RPMI7951 (cell line): Measurements from ENCODE around the gene PLXNA4. TPM values are rescaled to one million over a fixed set of nuclear protein-coding genes. Genes with fewer than 3 reads are reported as not detected.

ENCODE experiments used
- DNase-seq: peaks from one replicate; pipeline ENCODE4 v3.0.0-alpha.2; 2012; ENCODE audit warnings: low read depth
- total RNA-seq: library from RNA; depleted of rRNA; stranded (reverse); fragments of >200 nt; shearing (Covaris generic); gene quantifications from 2 replicates; pipeline ENCODE4 v1.2.3, GENCODE V29; 2014

PLXNA4 gene
- total RNA-seq, 1 experiment from 2014 or later, result 1.4 TPM

DNA sequence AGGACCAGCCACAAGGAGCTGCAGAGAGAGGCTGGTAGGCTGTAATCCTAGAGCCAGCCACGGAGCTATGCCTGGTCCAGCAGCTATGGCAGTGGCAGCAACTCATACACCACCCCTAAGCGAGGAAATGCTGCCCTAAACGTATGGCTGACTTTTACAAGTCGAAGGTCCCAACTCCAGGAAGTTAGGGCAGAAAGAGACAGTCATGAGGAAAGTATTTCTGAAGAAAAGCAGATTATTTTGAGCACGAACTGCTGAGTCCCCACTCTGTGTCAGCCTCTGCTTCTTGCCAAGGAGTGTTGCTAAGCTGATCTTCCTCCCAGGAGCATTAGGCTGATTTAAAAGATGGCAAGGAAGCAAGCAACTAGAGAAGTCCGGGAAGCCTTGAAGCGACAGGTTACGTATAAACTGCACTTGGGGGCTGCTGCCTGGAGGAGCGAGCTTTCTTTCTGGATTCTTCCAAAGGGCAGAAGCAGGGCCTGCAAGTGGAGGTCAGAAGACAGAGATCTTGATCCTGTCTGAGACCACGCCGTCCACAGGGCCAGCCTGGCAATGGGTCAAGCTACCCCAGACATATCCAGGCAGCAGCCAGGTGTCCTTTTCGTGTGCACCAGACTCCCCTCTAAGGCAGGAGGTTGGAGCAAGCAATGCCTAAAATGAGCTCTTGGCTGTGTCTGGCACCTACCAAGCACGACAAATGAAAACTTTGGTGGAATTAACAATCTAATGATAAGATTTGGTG lies 39.4 kb downstream of the PLXNA4 start:
- DNase-seq, result peak; percentile 54

DNA sequence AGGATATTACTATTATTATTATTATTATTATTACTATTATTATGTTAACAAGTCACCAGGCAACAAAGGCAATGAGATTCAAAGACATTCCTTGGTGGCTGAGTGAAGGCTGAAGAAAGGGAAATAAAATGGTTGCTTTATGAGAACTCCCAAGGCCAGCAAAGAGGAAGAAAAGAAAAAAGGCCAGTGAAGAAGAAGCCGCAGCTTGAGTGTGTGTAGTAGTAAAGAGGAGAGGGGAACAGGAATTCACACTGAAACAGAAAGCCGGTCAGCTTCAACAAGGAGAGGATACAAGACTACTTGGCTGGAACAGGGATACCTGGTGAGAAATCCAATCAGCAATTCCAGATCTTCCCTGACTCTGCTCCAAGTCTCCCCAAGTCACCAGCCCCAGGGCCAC lies 42.4 kb downstream of the PLXNA4 start:
- no peak for DNase-seq

DNA sequence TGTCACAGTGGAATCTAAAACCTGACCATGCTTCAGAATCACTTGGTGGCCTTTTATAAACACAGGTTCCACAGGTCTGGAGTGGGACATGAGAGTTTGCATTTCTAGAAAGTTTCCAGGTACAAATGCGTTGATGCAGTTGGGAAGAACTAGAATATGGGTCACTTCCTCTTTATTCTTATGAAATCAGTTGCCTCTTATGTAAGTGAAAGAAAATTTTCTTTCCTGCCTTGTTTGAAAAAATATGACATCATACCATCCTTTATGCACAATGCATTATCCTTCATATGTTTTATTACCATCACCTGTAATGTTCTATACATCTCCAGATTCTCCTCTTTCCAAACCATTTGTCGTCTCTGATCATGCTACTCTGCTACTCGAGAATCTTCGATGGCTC lies 44.0 kb downstream of the PLXNA4 start:
- DNase-seq, result no peak

DNA sequence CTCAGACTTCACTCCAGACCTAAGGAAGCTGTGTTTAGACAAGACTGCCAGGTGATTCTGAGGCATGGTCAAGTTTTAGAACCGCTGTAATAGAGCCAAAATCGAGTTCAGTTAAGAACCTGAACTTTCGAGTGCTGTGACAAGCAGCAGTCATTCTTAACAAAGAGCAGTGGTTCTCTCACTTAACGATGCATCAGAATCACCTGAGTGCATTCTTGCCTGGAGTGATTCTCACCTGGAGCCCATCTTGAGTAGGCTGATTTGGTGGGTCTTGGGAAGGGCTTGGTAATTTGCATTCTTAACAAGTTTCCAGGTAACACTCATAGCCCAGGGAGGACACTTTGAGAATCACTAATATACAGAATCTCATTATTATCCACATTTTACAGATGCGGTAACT lies 44.7 kb downstream of the PLXNA4 start:
- no peak for DNase-seq

DNA sequence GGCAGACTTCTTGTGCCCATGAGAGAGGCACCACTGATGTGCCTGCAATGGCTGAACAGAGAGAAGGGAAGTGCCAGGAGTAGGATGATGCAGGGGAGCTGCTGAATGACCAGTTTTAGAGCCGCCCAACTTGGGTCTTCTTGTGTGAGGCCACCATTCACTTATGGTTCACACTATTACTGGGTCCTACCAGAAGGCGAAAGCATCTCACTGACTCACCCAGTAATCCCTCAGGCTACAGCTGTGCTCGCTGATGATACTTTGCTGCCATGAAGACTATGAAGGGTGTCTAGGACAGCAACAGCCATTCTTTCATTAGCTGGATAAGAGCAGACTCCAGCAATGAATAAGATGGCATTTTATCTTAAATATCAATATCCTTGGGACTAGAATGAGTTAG lies 47.6 kb downstream of the PLXNA4 start:
- DNase-seq, result peak; percentile 72

DNA sequence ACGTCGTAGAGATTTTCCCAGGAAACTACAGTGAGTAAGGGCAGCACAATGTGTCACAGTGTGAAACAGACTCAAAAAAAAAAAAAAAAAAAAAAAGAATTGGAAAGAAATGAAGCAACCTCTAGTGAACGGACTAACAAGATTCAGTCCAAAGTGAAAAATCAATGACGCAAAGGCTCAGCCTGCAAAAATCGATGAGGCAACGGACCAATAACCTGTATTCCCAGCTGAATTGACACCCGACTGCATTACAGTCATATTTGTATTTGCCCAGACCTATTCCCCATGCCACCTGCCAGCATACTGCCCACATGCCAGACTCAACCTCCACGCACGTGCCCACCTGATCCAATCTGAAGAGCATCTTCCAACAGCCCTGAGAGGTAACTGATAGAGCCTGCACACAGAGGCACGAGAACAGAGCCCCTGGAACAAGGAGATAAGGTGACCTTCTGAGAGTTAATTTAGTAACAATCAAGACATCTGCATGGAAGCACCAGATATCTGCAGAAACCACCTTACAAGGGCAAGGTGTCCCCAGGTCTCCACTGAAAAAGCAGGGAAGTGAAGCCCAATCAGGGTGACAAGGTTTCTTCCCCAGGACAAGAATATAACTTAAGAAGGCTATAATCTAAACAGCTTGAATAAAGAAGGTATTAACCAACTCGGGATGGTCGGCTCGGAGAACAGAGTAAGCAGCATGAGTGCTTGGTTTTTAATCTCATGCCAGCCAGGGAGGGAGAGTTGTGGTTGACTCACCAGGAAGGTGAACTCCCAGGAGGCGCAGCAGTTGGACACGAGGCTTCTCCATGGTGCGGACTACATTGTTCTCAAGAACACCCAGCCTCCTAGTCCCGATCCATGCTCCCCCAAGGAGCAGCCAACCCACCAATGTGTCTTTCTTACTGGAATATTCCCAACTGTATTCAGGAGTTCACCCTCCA lies 48.5 kb downstream of the PLXNA4 start:
- DNase-seq, result peak; percentile 46

DNA sequence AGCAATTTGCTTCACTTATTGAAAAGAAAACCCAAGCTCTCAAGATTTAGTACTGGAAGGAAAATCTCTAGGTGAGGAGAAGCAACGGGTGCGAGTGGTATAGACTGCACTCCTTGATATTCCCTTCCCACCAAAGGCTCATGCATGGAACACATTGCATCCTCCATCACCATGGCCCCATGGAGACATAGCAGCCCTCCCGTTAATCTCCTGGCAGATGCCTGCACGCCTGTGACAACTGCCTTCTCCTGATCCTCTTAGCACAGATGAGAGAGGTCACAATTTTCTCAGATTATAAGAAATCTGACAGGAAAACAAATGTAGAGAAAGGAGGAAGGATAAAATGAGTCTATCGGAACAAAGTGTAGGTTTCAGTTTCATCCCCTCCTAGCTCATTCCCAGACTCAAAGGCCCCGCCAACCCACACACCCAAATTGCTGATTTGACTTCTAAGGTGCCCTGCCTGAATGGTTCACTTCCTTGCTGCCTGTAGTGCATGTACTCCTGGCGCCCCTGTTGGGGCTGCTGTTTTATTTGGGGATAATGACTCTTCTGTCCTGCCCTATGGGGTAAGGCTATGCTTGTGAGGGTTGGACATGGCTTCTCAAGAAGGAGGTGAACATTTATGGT lies 50.0 kb downstream of the PLXNA4 start:
- DNase-seq, result no peak

DNA sequence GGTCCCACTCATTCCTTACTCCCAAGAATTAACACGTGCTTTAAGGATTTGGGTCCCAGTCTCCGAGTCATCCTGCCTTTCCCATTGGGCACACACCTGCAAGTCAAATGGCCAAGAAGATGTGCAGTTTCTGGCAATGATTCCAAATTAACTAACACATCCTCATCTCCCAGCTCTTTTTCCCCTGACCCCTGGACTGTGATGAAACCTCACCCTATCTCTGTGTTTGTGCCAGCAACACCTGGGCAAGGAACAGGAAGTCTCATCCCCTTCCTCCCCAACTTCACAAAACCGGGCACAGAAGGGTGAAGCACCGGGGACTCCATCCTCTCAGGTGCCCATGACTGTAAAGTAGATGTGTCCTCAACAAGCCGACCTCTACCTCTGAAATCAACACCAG lies 54.8 kb downstream of the PLXNA4 start:
- no peak for DNase-seq

DNA sequence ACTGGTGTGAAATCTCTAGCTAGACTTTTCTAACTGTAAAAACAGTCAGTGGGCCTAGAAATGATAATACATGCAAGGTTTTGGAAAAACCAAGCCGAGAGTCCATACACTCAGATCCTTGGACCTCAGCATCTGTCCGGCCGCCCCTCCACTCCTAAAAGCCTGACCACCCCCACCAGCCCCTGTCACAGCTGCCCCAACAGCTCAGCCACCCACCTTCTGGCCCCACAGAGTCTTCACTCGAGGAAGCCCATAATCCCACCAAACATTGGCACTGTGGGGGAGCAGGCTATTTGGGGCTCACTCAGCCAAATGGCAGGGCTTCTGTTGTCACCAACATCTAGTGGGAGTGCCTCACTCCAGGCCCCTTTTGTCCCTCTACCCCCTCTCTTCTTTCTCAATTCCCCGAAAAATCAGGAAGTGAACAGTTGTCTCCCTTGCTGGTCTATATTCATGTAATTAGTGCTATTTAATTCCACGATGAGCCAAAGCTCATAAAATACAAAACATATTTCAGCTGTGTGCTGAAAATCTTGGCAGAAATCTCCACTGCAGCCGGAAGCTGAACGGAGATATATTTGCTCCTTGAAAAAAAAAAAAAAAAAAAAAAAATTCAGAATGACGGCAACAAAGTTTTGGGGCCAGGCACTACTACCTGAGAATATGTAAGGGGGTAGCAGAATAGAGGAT lies 55.5 kb downstream of the PLXNA4 start:
- DNase-seq, result no peak

DNA sequence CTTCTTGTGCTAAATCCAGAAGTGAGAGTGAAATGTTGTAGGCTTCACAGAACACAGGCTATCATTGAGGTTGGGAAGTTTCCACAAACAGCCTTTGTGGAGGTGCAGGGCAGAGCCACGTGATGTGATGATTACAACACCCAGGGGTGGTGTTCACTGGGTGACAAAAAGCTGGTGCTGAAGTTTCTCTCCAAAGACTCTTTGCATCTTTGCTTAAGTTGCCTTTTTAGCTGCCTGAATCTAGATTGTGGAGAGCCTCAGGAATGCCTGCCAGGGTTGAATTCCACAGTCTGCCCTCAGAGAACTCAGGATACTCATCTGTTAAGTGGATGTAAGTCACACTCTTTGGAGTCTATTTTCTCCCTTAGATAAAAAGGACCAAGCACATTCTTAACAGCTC lies 56.3 kb downstream of the PLXNA4 start:
- no peak for DNase-seq

DNA sequence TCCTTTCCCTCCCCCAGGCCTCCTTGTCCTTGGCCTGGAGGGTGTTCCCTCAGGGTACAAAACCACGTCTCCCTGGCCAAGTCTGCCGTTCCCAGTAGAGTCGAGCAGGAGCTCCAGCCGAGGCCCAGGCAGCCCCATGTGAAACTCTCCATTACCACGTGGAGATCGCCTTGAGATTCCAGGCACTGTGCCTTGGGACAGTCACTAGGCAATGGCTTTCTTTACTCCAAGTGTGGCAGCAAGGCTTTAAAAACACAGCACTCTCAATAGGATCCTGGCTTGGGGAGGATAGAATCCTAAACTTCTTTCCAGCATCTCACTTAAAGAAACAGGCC lies 57.5 kb downstream of the PLXNA4 start:
- no peak for DNase-seq

DNA sequence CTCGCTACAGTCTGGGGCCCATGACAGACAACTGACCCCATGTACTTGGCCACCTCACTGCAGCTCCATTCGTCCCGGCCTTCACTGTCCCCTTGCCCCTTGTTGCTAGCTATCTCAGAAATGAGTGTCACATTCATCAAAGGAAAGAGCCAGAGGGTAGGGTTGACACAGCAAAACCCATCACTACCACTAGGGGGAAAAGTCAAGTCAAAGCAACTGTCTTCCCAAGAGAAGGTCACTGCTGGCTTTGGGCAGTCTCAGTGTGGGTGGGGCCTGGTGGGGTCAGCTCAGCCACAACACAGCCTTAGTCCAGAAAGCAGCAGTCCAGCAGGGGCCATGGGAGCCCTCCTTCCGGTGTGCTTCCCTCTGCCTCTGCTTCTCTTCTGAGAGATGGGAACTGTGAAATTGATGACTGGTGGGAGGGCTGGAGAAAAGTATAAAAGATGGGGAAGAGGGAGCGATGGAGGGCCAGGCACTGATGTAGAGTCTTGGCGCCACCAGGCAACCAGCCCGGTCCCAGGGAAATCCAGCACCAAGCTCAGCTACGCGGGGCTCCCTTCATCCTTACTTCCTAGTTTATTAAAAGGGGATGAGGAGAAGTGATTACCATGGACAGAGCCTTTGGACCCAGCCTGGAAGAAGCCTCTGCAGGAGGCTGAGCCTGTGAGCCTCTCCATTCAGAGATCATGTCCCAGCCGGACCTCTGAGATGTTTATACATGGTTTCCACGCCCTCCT lies 58.0 kb downstream of the PLXNA4 start:
- peak; percentile 34 for DNase-seq

DNA sequence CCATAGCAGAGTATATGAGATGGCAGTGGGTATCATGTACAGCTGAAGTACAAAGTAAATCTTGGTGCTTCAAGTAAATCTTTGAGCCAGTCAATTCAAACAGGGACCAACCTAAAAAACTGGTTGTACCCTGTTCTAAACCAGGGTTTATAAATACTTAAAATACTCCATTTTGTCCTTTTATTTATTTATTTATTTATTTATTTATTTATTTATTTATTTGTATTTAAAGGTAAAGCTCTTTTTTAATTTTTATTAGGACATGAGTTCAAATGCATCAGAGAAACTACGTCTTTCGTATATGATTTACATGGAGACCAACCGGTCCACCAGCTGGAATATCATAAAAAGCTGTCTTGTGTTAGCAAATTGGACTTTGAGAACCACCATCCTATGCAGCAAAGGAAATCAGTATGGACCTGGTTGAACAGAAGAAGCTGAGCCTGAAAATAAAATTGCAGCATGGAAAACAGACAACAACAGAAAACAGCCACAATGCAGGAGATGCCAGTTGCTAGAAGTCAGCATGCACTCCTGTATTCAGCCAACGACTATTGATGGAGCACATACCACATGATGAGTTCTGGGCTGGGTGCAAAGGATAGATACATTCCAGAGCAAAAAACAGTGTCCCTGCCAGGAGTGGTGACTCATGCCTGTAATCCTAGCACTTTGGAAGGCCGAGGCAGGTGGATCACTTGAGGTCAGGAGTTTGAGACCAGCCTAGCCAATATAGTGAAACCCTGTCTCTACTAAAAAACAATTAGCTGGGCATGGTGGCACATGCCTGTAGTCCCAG lies 60.0 kb downstream of the PLXNA4 start:
- peak; percentile 75 for DNase-seq

DNA sequence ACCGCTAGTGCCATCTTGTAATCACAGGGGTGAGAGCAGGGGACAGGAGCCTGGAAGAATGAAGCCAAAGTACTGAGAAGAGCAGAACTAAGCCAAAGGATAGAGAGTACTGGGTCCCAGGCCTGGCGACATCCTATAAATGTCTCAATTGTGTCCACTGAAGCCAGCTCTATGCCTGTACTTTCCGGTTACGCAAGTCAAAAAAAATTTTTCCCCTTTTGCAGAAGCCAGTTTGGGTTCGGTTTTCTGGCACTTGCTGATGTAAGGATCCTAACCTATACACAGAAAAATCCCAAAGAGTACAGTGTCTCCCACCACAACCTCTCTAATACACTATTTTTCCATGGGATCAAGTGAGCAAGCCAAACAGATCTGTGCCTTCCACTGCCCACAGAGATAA lies 61.1 kb downstream of the PLXNA4 start:
- DNase-seq, result no peak

DNA sequence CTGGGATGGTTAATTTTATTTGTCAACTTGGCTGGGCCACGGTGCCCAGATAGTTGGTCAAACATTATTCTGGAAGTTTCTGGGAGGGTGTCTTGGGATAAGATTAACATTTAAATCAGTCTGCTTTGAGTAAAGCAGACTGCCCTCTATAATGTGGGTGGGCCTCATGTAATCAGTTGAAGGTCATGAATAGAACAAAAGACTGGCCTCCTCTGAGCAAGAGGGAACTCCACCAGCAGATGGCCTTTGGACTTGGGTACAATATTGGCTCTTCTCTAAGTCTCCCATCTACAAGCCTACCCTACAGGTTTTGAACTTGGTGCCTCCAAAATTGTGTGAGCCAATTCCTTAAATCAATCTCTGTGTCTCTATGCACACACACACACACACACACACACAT lies 61.8 kb downstream of the PLXNA4 start:
- DNase-seq, result no peak

DNA sequence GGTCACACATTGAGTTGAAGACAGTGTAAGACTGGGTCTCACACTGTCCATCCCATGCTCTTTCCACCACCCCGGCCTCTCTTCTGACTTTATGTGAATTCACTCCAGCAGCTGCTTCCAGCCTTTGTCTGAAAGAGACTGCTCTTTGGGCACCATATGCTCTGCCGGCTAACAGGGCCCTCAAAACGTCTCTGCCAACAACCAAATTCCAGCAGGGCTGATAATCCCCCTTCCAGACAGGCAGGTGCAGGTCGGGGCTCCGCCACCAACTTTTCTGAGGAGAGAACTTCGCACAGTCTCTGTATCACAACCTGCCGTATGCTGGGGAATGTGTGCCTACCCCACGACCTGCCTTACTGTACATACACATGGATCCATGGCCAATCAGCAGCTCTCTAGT lies 64.3 kb downstream of the PLXNA4 start:
- no peak for DNase-seq

DNA sequence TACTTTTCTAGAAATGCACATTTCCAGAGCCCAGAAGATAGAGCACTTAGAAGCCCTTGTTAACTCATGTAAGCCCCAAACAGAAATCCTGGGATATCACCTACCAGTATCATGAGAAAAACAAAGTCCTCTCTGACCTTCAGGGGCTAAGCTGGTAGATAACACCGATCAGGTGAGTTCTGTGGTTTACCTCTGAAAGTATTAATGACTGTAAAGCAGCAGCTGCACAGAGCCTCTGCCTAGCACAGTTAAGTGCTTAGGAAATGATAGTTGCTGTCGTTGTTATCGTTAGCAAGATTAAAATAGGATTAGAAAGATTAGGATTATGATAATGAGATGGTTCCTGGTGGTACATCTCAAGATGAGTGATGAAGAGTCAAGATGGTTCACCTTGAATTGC lies 64.9 kb downstream of the PLXNA4 start:
- no peak for DNase-seq

DNA sequence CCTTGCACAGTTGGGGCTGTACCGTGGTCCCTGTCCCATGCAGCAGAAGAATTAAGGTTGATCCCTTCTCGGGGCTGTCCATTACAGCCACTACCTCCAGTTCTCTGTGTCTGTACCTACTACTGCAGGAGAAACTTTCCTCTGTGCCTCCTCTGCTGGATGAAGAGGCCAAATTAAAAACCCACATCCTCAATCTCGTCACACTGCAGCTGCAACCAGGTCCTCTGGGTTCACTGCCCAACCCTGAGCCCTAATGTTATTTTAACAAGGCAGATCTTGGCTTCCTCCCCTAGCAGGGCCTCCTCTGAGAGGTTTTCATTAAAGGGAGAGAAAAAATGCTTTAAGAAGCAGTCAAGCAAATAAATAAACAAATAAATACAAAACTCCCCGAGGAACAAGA lies 66.6 kb downstream of the PLXNA4 start:
- DNase-seq, result peak; percentile 29

DNA sequence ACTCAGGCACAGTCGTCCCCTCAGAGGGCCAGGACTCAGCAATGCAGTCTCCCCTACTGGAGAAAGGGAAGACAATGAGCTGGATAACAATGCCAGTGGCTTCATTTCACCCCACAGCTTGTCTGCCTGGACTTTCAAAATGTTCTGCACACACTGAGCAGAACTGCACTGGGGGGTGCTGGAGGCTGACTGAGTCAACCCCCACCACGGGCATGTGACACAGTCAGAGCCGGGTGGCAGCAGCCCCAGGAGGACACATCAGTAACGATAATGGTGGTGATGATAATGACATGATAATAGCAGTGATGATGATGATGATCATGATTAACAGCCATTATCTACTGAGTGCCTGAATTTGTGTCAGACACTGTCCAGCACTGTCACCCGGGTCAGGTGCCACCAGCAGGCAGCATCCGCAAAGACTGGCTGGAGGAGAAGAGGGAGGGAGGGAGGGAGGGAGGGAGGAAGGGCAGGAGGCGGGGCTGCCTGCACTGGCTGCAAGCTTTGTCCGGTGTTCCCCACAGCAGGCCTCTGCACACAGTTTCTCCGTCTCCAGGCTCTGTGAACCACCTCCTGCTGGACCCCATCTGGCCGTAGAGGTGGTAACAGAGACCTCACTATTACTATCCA lies 67.4 kb downstream of the PLXNA4 start:
- no peak for DNase-seq

DNA sequence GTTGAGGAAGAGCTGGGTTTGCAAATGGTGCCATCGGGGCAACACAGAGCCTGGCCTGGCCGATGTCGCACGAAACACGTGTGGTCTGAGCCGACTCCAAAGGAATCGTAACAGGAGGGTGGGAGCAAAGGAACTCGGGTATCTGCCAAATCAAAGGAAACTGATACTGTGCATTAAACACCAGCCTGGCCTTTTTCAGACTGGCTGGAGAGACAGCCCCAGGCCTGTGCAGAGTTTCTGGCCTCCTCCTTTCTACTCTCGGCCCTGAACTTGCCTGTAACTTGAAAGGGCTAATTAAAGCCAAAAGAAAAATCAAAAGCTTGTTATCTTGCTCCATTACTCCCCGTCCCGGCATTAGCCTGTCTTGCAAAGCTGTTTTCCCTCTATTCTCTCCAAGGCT lies 71.4 kb downstream of the PLXNA4 start:
- no peak for DNase-seq
